ENCODE measurements around the gene MAP3K6.

The MAP3K6 gene

DNA sequence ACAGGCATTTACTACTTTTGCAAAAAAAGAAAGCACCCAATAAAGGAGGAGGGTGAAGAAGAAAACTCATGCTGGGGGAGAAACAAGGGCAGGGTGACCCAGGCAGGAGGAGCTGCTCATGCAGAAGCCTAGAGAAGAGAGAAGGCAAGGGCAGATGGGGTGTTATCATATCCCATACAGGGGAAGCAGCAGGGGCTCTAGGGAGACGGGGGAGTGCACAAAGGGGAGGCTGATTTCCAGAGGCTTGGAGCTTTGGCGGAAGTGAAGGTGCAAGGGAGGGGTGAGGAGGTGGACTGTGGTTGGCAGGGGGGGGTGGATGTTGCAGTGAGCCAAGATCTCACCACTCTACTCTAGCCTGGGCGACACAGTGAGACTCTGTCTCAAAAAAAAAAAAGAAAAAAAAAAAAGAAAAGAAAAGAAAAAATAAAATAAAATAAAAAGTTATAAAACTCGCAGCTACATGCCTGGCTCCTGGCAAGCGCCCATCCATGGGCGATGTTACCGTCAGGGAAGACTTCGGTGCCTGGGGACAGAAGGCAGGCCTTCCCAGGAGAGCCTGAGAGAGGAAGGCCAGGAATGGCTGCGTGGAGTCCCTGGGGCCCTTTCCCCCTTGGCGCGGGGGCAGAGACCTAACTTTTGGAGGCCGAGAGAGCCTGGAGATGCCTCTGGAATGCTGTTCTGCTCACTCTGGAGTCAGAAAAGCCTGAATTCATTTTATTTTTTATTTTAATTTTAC is 11.2 kb upstream of the MAP3K6 start:
- no peak overlapping the region for H3K4me3 ChIP-seq (ENCODE audit: low read depth in 1 of 5, low read length in 5 of 5)
- H3K9me3 ChIP-seq (ENCODE audit: control insufficient read depth in 5 of 5, low read length in 5 of 5), result no peaks in the 10 kb centered on the region
- H3K36me3 ChIP-seq (ENCODE audit: control insufficient read depth in 5 of 5, insufficient read depth in 5 of 5, low read length in 5 of 5), result no peaks in the 10 kb centered on the region
- peaks cover 0 to 43% (median 4%) of the 10 kb centered on the region in 5 donors for H3K4me1 ChIP-seq (ENCODE audit: control insufficient read depth in 5 of 5, insufficient read depth in 5 of 5, low read length in 5 of 5)
- H3K27ac ChIP-seq (ENCODE audit: low read depth, low read length), result no peak overlapping the region
- H3K27me3 ChIP-seq (ENCODE audit: control insufficient read depth in 5 of 5, insufficient read depth in 4 of 5, low read length in 5 of 5), result peaks cover 0 to 9% (median 0%) of the 10 kb centered on the region in 5 donors
- H3K9ac ChIP-seq (ENCODE audit: low read length in 5 of 5), result no peak overlapping the region

DNA sequence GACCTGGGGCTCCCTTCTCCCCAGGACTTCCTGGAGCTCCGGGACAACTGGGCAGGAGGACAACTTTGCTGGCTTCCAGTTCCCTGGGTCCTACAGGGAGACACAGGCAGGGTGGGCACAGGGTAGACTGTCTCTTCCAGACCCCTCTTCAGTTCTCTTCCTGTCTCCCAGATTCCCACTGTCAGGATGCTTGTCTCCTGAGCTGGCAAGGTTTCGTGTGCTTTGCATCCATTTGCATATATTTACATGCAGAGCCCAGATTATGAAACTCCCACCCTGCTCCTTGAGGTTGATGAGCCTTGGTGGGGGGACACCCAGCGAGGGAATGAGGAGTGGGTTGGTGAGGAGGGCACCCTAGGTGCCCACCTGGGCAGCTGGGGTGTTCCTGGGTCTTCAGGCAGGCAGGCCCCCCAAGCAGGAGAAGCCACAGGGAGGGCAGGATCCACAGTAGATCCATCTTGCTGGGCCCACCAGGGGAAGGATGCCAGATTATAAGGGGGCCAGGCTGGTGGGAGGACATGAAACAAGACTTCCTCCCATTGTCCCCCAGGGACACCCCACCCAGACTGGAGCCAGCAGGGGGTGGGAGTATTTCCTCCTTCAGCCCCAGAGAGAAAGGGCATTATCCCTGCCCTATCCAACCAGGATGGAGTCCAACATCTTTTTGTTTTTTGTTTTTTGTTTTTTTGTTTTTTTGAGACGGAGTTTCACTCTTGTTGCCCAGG is 7.8 kb upstream of the MAP3K6 start, which contains the start of gene FCN3:
Gene FCN3 (minus strand): TSS at position 463 of the 725 bp plus-strand sequence. CDS start 6 bp downstream, at position 457.
- Histone ChIP-seq H3K27ac (ENCODE audit: low read depth, low read length) (no peak within 1 kb of the TSS), H3K36me3 (ENCODE audit: control insufficient read depth in 5 of 5, insufficient read depth in 5 of 5, low read length in 5 of 5) (no peaks in the 10 kb centered on the region), H3K9ac (ENCODE audit: low read length in 5 of 5) (no peak within 1 kb of the TSS), H3K27me3 (ENCODE audit: control insufficient read depth in 5 of 5, insufficient read depth in 4 of 5, low read length in 5 of 5) (no peaks in the 10 kb centered on the region), H3K4me1 (ENCODE audit: control insufficient read depth in 5 of 5, insufficient read depth in 5 of 5, low read length in 5 of 5) (peaks cover 0 to 43% (median 4%) of the 10 kb centered on the region in 5 donors), H3K9me3 (ENCODE audit: control insufficient read depth in 5 of 5, low read length in 5 of 5) (no peaks in the 10 kb centered on the region), H3K4me3 (ENCODE audit: low read depth in 1 of 5, low read length in 5 of 5) (no peak within 1 kb of the TSS)

DNA sequence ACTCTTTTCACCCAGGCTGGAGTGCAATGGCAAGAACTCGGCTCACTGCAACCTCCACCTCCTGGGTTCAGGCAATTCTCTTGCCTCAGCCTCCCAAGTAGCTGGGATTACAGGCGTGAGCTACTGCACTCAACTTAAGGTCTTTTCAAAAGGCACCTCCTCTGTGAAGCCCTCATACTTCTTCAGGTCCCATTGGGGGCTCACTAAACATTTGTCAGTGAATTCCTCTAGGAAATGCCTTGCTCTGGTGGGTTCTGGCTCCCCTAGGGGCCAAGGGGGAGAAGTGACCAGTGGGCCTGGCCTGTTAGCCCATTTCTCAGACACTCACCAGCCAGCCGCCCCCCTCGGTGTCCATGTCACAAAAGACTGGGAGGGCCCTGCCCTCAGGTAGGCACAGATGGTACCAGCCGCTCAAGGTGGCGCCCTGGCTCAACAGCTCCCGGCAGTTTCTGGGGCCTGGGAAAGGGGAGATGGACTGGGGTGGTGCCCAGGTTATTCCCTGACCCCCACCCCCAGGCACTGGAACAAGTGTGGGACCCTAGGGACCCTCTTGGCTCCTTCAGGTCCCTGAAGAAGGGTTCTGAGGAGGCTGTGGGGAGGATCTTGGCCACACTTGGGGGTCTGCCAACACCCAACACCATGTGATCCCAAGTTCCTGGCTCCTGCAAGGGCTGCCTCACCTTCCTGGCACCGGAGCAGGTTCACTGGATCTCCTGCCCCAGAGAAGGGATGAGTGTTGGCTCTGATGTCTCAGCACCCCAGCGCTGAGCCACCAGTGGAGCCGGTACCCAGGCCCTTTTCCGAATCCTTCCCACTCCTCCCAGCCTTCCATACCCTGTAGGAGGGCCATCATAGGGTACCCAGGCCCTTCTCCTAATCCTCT is 6.3 kb upstream of the MAP3K6 start:
- Histone ChIP-seq H3K27me3 (ENCODE audit: control insufficient read depth in 5 of 5, insufficient read depth in 4 of 5, low read length in 5 of 5) (no peaks in the 10 kb centered on the region), H3K4me1 (ENCODE audit: control insufficient read depth in 5 of 5, insufficient read depth in 5 of 5, low read length in 5 of 5) (peaks cover 2 to 50% (median 8%) of the 10 kb centered on the region in 5 donors), H3K9me3 (ENCODE audit: control insufficient read depth in 5 of 5, low read length in 5 of 5) (no peaks in the 10 kb centered on the region), H3K4me3 (ENCODE audit: low read depth in 1 of 5, low read length in 5 of 5) (no peak overlapping the region), H3K9ac (ENCODE audit: low read length in 5 of 5) (no peak overlapping the region), H3K27ac (ENCODE audit: low read depth, low read length) (no peak overlapping the region), H3K36me3 (ENCODE audit: control insufficient read depth in 5 of 5, insufficient read depth in 5 of 5, low read length in 5 of 5) (no peaks in the 10 kb centered on the region)

DNA sequence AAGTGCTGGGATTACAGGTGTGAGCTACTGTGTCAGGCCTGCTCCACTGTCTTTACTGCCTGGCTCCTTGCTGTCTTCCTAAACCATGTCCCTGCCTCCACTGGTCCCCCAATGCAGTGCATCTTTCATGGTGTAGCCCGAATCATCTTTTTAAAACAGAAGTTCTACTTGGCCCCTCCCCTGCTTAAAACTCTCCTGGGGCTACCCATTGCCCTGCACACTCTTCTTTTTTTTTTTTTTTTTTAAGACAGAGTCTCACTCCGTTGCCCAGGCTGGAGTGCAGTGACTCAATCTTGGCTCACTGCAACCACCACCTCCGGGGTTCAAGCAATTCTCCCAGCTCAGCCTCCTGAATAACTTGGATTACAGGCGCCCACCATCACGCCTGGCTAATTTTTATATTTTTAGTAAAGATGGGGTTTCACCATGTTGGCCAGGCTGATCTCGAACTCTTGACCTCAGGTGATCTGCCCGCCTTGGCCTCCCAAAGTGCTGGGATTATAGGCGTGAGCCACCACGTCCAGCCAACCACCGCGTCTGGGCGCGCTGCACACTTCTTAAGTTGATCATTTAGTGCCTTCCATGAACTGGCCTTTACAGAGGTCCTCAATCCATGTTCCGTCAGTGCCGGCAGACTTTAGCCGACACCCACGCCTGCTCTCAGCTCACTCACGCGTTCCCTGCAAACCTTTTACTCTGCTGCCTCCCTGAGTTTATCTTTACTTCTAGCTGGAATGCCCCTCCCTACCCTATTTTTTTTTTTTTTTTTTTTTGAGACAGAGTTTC is 5.5 kb upstream of the MAP3K6 start:
- Histone ChIP-seq H3K9ac (ENCODE audit: low read length in 5 of 5) (no peak overlapping the region), H3K9me3 (ENCODE audit: control insufficient read depth in 5 of 5, low read length in 5 of 5) (no peaks in the 10 kb centered on the region), H3K4me1 (ENCODE audit: control insufficient read depth in 5 of 5, insufficient read depth in 5 of 5, low read length in 5 of 5) (peaks cover 6 to 52% (median 16%) of the 10 kb centered on the region in 5 donors), H3K27ac (ENCODE audit: low read depth, low read length) (no peak overlapping the region), H3K27me3 (ENCODE audit: control insufficient read depth in 5 of 5, insufficient read depth in 4 of 5, low read length in 5 of 5) (no peaks in the 10 kb centered on the region), H3K4me3 (ENCODE audit: low read depth in 1 of 5, low read length in 5 of 5) (no peak overlapping the region), H3K36me3 (ENCODE audit: control insufficient read depth in 5 of 5, insufficient read depth in 5 of 5, low read length in 5 of 5) (no peaks in the 10 kb centered on the region)

DNA sequence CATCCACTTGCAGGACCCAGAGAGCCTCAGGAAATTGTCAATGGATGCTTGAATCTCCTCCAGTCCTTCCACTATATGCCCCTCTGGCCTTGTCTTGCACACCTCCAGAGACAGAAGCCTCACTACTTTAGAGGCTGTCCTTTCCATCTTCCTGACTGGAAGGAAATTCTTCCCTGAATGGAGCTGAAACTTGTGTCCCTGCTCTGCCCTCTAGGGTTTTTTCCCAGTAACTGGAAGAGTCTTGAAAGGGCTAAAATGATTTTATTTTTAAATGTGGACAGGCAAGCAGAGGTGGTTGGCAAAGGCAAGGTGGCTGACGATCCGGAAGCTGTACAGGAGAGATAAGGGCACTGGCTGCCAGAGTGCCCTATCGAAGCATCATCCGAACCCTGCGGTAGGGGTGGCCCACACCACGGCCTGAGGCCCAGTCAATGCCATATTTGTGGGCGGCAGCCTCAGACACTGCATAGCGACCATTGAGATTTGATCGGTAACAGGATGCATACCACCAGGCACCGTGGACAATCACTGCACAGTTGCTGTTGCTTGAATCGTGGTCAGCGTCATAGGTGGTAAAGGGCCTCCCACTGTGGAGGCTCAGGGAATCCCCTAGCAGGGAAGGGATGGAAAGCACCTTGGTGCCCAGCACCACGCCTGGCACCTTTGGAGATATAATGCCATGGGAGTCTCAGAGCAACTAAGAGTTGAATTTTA is 2.3 kb upstream of the MAP3K6 start:
- Histone ChIP-seq H3K9ac (ENCODE audit: low read length in 5 of 5) (no peak overlapping the region), H3K4me1 (ENCODE audit: control insufficient read depth in 5 of 5, insufficient read depth in 5 of 5, low read length in 5 of 5) (peaks cover 12 to 47% (median 30%) of the 10 kb centered on the region in 5 donors), H3K27ac (ENCODE audit: low read depth, low read length) (no peak overlapping the region), H3K4me3 (ENCODE audit: low read depth in 1 of 5, low read length in 5 of 5) (no peak overlapping the region), H3K36me3 (ENCODE audit: control insufficient read depth in 5 of 5, insufficient read depth in 5 of 5, low read length in 5 of 5) (peaks cover 0 to 9% (median 3%) of the 10 kb centered on the region in 5 donors), H3K27me3 (ENCODE audit: control insufficient read depth in 5 of 5, insufficient read depth in 4 of 5, low read length in 5 of 5) (no peaks in the 10 kb centered on the region), H3K9me3 (ENCODE audit: control insufficient read depth in 5 of 5, low read length in 5 of 5) (no peaks in the 10 kb centered on the region)

DNA sequence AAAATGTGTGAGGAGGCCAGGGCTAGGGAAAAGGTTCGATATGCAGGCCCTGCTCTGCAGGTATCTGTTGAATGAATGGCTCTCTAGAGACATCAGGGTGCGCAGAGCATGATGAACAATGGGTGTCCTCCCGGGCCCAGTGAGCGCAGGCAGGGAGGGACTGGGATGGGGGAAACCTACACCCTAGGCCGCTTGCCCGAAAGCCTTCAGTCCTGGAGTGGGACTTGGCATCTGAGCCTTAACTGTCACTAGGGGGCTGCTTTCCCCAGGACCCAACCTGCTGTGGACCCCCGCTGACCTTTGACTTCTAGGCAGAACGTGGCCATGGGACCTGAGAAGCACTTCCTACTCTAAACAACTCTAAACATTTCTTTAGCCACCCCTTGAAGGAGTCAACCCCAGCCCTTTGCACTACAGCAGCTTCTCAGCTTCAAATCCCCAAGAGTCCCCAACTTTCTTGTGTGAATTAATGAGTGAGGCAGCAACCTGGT is 444 bp upstream of the MAP3K6 start:
- Histone ChIP-seq H3K27me3 (ENCODE audit: control insufficient read depth in 5 of 5, insufficient read depth in 4 of 5, low read length in 5 of 5) (no peaks in the 10 kb centered on the region), H3K27ac (ENCODE audit: low read depth, low read length) (peak overlapping the region; percentile 95), H3K4me3 (ENCODE audit: low read depth in 1 of 5, low read length in 5 of 5) (peak overlapping the region; percentile 76 to 81 (median 77)), H3K9ac (ENCODE audit: low read length in 5 of 5) (peak overlapping the region; percentile 14 to 94 (median 86)), H3K4me1 (ENCODE audit: control insufficient read depth in 5 of 5, insufficient read depth in 5 of 5, low read length in 5 of 5) (peaks cover 12 to 43% (median 29%) of the 10 kb centered on the region in 5 donors), H3K9me3 (ENCODE audit: control insufficient read depth in 5 of 5, low read length in 5 of 5) (no peaks in the 10 kb centered on the region), H3K36me3 (ENCODE audit: control insufficient read depth in 5 of 5, insufficient read depth in 5 of 5, low read length in 5 of 5) (peaks cover 0 to 26% (median 21%) of the 10 kb centered on the region in 5 donors)

DNA sequence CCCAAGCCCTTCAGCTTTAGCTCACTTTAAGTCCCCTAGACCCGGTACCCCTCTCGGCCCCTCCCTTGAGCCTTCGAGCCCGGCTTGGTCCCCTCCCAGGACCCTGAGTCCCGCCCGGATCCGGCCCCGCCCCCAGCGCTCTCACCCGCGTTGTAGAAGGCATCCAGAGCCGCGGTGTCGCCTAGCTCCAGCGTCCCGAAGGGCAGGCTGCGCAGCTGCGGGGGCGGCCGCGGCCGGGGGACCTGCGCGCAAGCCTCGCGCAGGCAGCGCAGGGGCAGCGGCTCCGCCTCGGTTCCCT is 699 bp downstream of the MAP3K6 start:
- Histone ChIP-seq H3K36me3 (ENCODE audit: control insufficient read depth in 5 of 5, insufficient read depth in 5 of 5, low read length in 5 of 5) (peaks cover 0 to 38% (median 32%) of the 10 kb centered on the region in 5 donors), H3K27me3 (ENCODE audit: control insufficient read depth in 5 of 5, insufficient read depth in 4 of 5, low read length in 5 of 5) (no peaks in the 10 kb centered on the region), H3K9ac (ENCODE audit: low read length in 5 of 5) (peak overlapping the region in 4 of 5 donors; percentile 81 to 93 (median 84)), H3K27ac (ENCODE audit: low read depth, low read length) (peak overlapping the region; percentile 93), H3K9me3 (ENCODE audit: control insufficient read depth in 5 of 5, low read length in 5 of 5) (no peaks in the 10 kb centered on the region), H3K4me3 (ENCODE audit: low read depth in 1 of 5, low read length in 5 of 5) (peak overlapping the region; percentile 77 to 81 (median 79)), H3K4me1 (ENCODE audit: control insufficient read depth in 5 of 5, insufficient read depth in 5 of 5, low read length in 5 of 5) (peaks cover 12 to 43% (median 29%) of the 10 kb centered on the region in 5 donors)

DNA sequence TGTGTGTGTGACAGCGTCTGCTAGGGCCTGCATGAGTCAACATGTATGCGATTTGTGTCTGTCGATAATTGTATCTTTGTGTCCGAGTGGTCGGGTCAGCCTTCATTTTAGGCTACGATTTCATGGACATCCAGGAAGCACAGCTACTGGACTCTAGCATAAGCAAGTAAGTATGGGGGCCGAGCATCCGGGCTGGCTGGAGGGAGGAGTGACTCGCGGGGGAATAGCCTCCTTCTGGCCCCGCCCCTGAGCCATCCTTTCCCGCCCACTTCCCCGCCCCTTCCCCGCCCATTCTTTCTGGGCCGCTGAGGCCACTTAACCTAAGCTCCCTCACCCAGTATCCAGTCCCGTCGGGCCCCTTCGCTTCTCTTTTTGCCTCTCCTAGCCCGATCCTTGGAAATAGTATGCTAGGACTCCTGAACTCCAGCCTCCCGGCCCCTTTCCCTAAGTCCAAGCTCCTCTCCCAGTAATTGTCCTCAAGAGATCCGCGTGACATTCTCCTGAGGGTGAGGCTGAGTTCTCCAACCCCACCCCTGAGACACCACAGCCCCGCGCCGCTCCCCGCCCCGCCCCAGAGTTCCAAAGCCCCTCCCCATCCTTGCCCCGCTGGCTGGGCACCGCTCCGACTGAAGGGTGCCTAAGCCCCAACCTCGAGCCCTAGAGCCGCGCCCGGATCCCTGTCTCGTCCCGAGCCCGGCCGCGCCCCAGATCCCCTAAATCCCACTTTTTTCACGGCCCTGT is 1.2 kb downstream of the MAP3K6 start:
- H3K27ac ChIP-seq (ENCODE audit: low read depth, low read length), result peak overlapping the region; percentile 93
- peaks cover 12 to 45% (median 29%) of the 10 kb centered on the region in 5 donors for H3K4me1 ChIP-seq (ENCODE audit: control insufficient read depth in 5 of 5, insufficient read depth in 5 of 5, low read length in 5 of 5)
- H3K36me3 ChIP-seq (ENCODE audit: control insufficient read depth in 5 of 5, insufficient read depth in 5 of 5, low read length in 5 of 5), result peaks cover 0 to 43% (median 37%) of the 10 kb centered on the region in 5 donors
- peak overlapping the region in 4 of 5 donors; percentile 81 to 93 (median 84) for H3K9ac ChIP-seq (ENCODE audit: low read length in 5 of 5)
- no peaks in the 10 kb centered on the region for H3K9me3 ChIP-seq (ENCODE audit: control insufficient read depth in 5 of 5, low read length in 5 of 5)
- peak overlapping the region; percentile 77 to 81 (median 79) for H3K4me3 ChIP-seq (ENCODE audit: low read depth in 1 of 5, low read length in 5 of 5)
- no peaks in the 10 kb centered on the region for H3K27me3 ChIP-seq (ENCODE audit: control insufficient read depth in 5 of 5, insufficient read depth in 4 of 5, low read length in 5 of 5)
